GM21526 (cell line): ENCODE data around the gene SGK2.

Source experiments
- ATAC-seq: cut with Tn5 transposase; IDR thresholded peaks from one replicate; pipeline ENCODE4 v1.9.1; 2021; ENCODE audit warnings: moderate library complexity; ENCODE audit not compliant: unreplicated experiment, low FRiP score

SGK2 gene

DNA sequence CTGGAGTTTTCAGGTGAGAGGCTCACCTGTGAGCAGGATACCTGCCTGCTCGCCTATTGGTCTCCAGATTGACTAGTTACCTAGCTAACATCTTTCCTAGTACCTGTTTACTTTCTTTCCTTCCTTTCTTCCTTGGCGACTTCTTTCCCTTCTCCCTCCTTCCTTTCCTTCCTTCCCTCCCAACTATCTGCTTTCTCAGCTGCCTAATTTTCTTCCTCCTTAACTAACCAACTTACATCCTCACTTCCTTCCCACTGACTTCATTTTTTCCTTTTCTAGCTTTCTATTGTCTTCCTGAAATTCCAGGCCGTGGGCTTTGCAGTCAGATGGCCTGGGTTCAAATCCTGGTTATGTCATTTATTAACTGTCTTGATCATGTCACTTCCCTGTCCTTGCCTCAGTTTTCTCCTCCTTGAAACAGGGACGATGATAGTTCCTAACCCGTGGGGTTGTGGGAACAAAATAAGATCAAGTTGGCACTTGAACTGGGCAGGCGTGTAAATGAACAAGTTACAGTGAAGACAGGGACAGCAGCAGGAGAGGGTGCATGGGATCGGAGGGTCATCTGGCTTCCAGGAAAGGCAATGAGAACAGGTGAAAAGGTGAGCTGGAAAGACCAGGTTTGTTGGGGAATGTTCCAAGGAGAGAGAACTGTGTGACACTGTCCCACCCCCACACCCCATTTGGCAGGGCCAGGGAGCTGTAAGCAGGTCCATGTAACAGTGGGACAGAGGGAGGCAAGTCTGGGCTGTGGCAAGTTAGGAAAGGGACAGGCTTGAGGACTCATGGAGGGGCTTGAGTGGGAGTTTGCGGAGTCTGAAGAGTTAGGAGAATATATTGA, 540 bp downstream of the SGK2 start:
- no peak for ATAC-seq

DNA sequence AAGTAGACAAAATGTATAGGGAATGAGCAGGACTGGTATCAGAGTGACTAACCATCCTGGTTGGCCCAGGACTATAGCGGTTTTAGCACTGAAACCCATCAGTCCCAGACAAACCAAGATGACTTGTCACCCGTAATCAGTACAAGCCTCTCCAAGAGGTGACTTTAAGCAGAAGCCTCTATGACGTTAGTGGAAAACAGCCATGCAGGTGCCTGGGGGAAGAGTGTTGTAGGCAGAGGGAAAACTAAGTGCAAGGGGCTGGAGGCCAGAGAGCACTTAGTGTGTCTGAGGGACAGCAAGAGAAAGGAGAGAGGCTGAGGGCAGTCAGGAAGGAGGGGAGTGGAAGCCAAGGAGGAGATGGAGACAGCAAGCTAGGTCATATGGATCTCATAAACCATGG, 2.1 kb downstream of the SGK2 start:
- no peak for ATAC-seq

GRCh38 chr20:43563429-43563828, 4.6 kb downstream of the SGK2 start:
- no peak for ATAC-seq

DNA sequence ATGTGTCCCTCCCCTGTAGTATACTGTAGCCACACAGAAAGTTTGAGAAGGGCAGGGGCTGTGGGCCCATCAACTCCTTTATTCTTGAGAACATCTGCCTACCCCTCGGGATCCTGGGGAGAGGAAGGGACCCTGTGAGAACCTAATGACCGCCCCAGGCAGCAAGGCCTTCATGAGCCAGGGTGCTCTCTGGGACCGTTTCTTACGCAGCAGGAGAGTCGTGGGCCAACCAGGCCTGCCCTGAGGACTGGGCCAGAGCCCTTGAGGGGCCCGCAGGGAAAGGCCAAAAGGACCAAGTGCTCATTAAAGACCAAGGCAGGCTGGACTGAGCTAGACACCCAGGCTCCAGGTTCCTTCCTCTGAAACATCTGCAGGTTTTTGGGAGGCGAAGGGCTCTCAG, 5.2 kb downstream of the SGK2 start:
- no peak for ATAC-seq

DNA sequence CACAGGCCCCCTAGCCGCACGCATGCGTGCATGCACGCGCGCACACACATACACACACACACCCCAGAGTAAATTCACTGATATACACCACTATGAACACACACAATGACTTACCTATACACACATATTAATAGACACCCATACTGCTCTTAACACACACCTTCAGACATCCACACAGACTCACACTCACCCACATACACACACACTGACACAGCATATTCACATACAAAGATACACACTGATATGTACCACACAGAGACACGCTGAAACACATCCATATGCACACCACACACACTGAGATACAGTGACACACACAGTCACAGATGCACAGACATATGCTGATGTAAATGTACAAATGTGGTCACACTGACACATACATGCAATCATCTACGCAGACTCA, 5.6 kb downstream of the SGK2 start:
- no peak for ATAC-seq

DNA sequence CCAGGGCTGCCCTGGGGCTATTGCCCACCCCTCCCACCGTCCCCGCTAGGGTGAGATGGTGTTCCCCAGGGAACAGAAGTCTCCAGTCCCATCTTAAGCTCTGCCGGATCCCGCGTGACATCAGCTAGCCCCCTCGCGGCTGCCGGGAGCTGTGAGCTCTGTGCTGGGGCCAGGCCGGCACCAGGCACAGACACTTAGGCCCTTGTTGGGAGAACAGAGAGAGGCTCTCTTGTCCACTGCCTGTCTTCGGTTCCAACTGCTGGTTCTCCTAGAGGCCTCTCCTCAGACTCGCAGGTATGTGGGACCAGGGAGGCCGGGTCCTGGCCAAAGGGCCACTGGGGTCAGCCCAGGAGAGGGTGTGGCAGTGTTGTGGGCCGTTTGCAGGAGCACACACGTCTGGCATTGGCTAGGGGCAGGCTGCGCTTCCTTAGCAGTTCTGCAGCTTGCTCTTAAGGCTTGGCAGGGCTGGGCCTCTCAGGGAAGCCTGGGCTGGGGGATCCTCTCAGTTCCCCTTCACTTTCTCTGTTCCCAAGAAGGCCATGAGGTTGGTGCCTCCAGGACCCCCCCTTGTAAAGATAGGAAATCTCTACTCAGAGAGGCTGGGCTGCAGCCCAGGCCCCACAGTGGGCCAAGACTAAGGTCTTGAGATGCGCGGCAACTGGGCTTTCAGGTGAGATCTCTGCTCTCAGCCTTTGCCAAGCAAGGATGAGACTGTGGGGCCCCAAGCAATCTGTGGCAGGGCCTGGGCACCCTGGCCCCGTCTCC, 6.3 kb downstream of the SGK2 start:
- no peak for ATAC-seq

GRCh38 chr20:43565758-43566104, 6.9 kb downstream of the SGK2 start:
- no peak for ATAC-seq

GRCh38 chr20:43567477-43567876, 8.7 kb downstream of the SGK2 start:
- no peak for ATAC-seq

DNA sequence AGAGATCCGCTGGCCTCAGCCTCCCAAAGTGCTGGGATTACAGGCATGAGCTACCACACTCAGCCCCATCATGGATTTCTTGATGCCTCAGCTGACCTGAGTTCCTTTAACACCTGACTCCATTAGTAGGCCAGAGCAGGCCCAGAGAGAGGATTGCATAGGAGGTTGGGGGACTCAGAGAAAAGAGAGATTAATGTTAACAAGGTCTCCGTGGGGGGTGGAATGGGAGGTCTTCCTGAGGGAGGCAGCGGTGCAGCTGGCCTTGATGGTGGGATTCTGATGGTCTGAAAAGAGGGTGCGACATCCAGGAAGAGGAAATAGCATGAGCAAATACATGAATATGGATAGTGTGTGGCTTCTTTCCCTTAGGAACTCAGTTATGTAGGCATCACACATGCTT, 9.9 kb downstream of the SGK2 start:
- ATAC-seq = no peak

GRCh38 chr20:43569282-43569681, 10.5 kb downstream of the SGK2 start:
- no peak for ATAC-seq

- no peak for ATAC-seq
Measured at GRCh38 chr20:43570496-43570895, 11.7 kb downstream of the SGK2 start.

GRCh38 chr20:43571310-43571709, 12.5 kb downstream of the SGK2 start:
- no peak for ATAC-seq

GRCh38 chr20:43571771-43572170, 12.9 kb downstream of the SGK2 start:
- ATAC-seq = no peak

DNA sequence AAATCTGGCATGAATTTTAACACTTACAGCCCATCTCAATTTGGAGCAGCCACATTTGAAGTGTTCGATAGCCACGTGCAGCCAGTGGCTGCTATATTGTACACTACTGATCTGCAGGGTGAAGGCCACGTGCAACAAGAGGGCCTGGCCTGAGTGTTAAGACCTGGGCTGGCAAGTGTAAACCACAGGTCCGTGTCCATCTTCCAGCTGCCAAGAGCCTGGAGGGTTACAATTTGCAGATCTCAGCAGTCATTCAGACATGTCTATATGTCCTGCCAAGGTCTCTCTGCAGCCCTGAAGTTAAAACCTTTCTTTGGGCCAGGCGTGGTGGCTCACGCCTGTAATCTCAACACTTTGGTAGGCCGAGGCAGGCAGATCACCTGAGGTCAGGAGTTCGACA, 14.1 kb downstream of the SGK2 start:
- no peak for ATAC-seq

- no peak for ATAC-seq
Measured at GRCh38 chr20:43576108-43576507, 17.3 kb downstream of the SGK2 start.

- ATAC-seq = no peak
Measured at GRCh38 chr20:43579861-43580793, 21.3 kb downstream of the SGK2 start.

- no peak for ATAC-seq
Measured at GRCh38 chr20:43583133-43583864, 24.5 kb downstream of the SGK2 start.

DNA sequence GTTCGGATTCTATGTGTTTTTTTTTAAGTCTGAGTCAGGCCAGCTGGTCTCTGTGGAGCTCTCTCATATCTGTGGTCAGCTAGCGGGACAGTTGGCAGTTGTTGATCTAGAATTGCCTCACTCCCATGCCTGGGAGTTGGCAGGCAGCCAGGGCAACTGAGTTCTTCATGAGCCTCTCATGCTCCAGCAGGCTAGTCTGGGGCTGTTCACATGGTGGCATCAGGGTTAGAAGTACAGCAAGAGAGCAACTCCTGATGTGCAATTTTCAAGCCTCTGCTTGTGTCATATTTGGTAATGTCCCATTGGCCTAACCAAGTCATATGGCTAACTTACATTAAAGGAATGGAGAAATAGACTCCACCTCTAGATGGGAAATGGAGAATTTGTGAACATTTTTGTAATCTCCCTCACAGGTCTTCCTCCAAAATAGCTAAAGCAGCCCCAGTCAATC, 25.2 kb downstream of the SGK2 start:
- ATAC-seq = no peak

DNA sequence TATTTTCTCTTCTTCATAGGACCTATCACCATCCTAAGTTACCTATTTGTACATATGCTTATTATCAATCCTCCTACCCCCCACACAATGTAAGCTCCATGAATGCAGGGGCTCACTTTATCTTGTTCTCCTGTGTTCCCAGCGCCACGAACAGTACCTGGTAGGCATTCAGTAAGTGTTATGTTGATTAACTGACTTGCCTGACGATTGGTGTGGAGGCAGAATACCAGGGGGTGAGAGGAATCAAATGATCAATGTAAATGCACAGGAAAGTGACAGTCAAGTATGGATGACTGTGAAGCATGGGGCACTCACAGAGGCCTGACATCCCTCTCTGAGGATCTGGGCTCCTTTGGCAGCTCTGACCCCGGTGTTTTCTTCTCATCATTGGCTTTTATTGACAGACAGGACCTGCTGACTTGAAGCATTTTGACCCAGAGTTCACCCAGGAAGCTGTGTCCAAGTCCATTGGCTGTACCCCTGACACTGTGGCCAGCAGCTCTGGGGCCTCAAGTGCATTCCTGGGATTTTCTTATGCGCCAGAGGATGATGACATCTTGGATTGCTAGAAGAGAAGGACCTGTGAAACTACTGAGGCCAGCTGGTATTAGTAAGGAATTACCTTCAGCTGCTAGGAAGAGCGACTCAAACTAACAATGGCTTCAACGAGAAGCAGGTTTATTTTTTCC, 25.8 kb downstream of the SGK2 start:
- ATAC-seq = no peak

GRCh38 chr20:43586641-43587040, 27.8 kb downstream of the SGK2 start:
- no peak for ATAC-seq
